ENCODE results near the gene CDK13.

GRCh38 chr7:40077849-40078248, 127.8 kb downstream of the CDK13 start:
- no peak for TF ChIP-seq CTCF (IDR thresholded peaks at IDR 0.05; ENCODE audit: insufficient read depth, low read length)
- no peak for TF ChIP-seq REST (IDR thresholded peaks at IDR 0.05; ENCODE audit: insufficient replicate concordance, low read depth)

Measured in HL-60 (cell line).